HG02571 (cell line): ENCODE data around the gene SENP7.
"Not testable (repeated sequence)": the region's sequence is repeated elsewhere in the genome, so short reads cannot be mapped to it uniquely, and the experiment has no call there.

Experiments used
- ATAC-seq: cut with Tn5 transposase; IDR thresholded peaks from one replicate; pipeline ENCODE4 v1.9.1; 2021; ENCODE audit warnings: mild to moderate bottlenecking, moderate library complexity; ENCODE audit not compliant: unreplicated experiment

Gene SENP7, protein sequence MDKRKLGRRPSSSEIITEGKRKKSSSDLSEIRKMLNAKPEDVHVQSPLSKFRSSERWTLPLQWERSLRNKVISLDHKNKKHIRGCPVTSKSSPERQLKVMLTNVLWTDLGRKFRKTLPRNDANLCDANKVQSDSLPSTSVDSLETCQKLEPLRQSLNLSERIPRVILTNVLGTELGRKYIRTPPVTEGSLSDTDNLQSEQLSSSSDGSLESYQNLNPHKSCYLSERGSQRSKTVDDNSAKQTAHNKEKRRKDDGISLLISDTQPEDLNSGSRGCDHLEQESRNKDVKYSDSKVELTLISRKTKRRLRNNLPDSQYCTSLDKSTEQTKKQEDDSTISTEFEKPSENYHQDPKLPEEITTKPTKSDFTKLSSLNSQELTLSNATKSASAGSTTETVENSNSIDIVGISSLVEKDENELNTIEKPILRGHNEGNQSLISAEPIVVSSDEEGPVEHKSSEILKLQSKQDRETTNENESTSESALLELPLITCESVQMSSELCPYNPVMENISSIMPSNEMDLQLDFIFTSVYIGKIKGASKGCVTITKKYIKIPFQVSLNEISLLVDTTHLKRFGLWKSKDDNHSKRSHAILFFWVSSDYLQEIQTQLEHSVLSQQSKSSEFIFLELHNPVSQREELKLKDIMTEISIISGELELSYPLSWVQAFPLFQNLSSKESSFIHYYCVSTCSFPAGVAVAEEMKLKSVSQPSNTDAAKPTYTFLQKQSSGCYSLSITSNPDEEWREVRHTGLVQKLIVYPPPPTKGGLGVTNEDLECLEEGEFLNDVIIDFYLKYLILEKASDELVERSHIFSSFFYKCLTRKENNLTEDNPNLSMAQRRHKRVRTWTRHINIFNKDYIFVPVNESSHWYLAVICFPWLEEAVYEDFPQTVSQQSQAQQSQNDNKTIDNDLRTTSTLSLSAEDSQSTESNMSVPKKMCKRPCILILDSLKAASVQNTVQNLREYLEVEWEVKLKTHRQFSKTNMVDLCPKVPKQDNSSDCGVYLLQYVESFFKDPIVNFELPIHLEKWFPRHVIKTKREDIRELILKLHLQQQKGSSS

DNA sequence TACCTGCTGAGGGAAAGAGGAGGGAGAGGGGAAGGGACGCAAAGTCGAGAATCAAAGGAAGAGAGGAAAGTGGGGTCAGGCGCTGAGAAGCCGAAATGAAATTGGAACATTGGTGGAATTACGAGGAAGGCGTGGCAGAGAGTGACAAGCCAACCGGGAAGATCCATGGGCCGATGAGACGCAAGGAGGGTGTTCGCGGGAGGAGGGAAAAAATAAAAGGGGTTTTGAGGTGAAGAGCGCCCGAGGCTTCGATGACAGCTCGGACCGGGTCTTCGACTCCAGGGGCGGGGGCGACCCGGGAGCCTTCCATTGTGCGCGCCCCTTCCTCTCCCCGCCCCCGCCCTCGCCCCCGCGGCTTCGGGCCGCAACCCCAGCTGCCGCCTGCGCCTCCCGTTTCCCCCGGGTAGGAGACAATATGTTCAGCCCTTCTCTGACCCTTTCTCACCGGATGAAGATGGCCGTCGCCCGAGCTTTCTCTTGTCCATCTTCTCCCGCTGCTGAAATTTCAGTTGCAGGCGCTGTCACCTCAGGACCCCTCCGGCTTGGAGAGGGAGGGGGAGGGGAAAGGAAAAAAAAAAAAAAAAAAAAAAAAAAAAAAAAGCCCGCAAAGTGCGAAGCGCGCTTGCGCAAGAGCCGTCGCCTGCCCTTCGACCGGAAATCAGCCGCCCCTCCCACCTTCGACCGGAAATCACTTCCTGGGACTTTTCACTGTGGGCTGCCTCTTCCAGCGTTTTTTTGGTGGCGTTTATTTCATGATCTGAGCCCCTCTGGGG lies at the start of gene SENP7:
Gene SENP7 (minus strand): TSS at position 567 of the 773 bp plus-strand sequence. CDS start 82 bp downstream, at position 485.
- ATAC-seq, result peak; percentile 57

DNA sequence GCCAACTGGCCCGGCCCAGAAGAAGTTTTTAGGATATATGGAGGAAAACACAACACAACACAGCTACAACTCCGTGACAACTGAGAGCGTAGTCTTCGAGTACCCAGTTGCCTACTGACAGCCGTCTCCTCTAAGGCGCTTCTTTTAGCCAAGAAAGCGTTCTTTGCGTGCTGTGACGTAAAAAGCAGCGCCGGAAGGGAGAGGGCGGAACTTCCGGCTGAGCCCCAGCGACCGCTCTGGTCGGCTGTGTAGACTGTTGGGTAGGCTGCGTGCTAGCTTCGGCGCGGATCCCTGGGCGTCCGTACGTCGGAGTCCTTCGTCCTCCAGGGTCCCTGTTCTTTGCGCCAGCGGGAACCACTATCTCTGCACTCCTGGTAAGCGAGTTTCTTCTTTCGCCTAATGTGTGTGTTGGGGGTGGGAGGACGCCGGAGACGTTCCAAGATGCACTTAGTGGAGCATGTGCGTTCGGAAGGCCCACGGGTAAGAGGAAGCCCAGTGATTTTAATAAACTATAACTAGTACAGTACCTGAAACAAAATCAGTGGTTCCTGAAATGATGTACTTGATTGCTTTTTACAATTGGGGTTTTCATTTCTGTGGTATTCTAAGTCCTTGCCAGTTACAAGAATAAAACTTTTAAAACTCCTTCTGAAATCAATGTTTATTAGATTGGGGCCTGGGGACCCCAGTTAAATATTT lies 48.8 kb upstream of the SENP7 start, which contains the start of gene TRMT10C:
Gene TRMT10C (plus strand): TSS at position 239 of the 699 bp plus-strand sequence. CDS start 2,914 bp downstream, outside the sequence.
- peak; percentile 100 for ATAC-seq

DNA sequence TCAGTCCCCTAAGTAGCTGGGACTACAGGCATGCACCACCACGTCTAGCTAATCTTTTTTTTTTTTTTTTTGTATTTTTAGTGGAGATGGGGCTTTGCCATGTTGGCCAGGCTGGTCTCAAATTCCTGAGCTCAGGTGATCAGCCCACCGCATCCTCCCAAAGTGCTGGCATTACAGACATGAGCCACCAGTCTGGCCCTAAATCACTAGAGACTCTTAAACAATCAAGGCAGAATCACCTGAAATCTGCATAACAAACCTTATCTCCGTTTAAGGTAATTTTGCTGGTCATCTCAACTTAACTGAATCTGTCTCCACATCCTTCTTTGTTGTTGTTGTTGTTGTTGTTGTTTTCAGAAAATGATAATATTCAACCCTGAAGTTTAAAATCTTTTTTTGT lies 43.1 kb upstream of the SENP7 start:
- no peak for ATAC-seq

DNA sequence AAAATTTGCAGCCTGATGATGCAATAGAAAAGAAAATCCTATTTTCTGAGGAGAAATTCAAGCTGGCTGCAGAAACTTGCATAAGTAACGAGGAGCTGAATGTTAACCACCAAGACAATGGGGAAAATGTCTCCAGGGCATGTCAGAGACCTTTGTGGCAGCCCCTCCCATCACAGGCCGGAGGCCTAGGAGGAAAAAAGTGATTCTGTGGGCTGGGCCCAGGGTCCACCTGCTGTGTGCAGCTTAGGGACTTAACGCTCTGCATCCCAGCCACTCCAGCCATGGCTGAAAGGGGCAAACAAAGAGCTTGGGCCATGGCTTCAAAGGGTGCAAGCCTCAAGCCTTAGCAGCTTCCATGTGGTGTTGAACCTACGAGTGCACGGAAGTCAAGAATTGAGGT lies 40.4 kb upstream of the SENP7 start:
- not testable (repeated sequence) for ATAC-seq

DNA sequence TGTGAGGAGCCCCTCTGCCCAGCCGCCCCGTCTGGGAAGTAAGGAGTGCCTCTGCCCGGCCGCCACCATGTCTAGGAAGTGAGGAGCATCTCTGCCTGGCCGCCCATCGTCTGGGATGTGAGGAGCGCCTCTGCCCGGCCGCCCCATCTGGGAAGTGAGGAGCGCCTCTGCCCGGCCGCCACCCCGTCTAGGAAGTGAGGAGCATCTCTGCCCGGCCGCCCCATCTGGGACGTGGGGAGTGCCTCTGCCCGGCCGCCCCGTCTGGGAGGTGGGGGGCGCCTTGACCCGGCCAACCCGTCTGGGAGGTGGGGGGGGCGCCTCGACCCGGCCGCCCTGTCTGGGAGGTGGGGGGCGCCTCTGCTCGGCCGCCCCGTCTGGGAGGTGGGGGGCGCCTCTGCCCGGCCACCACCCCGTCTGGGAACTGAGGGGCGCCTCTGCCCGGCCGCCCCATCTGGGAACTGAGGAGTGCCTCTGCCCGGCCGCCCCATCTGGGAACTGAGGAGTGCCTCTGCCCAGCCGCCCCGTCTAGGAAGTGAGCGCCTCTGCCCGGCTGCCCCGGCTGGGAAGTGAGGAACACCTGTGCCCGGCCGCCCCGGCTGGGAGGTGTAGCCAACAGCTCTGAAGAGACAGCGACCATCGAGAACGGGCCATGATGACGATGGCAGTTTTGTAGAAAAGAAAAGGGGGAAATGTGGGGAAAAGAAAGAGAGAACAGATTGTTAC lies 38.5 kb upstream of the SENP7 start:
- ATAC-seq, result not testable (repeated sequence)

DNA sequence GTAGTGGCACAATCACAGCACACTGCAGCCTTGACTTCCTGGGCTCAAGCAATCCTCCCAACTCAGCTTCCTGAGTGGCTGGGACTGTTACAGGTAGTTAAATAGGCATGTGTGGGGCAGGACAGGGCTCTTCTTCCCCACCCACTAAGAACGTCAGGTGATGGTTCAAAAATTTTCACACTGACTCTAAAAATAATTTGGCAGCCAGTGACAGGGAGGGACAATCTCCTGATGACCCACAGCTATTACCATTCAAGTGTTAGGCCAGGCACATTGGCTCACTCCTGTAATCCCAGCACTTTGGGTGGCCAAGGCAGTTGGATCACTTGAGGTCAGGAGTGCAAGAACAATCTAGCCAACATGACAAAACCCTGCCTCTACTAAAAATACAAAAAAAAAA lies 36.5 kb upstream of the SENP7 start:
- ATAC-seq, result no peak

DNA sequence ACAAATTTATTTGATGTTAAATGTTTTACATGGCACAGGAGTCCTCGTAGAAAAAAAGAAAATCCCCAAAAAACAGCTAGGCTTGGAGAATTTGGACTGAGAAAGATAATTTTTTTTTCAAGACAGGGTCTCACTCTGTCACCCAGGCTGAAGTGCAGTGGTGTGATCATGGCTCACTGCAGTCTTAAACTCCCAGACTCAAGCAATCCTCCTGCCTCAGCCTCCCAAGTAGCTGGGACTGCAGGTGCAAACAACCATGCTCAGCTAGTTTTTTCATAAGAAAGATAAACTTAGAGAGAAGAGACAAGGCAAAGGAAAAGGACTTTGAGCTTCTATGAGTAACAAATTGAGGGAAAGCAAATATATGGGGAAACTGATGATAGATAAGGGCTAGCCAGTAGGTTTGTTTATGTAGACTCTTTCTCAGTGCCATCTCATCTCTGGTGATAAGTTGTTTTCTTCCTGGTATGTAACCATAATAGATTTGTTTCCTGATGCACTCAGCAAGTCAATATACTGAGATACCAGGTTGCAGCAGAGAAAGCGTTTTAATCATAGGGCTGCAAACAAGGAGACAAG lies 35.6 kb upstream of the SENP7 start:
- ATAC-seq, result no peak

DNA sequence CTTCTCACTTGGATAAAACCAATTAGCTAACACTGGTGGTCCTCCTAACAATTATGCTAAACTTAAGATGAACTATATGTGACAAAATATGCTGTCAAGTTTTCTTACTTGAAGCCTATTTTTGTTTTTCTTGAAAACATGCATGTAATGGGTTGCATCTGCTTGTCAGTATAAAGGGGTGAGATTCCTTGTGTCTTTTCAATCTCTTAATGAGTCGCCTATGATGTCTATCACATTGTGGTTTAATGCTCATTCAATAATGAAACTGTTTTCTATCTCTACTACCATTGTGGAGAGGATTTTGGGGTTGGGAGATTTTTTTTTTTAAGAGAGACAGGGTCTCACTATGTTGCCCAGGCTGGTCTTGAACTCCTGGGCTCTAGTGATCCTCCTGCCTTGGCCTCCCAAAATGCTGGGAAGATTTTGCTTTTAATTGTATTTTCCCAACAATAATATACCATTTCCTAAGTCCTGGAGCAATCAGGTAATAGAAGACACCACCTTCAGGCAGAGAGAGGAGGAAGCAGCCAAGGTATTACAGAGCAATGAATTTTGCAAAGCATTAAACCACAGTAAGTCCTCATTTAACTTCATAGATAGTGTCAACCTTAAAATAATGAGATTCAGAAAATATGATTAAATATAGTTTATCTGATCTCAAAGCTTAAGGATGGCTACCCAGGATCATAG lies 31.3 kb upstream of the SENP7 start:
- no peak for ATAC-seq

DNA sequence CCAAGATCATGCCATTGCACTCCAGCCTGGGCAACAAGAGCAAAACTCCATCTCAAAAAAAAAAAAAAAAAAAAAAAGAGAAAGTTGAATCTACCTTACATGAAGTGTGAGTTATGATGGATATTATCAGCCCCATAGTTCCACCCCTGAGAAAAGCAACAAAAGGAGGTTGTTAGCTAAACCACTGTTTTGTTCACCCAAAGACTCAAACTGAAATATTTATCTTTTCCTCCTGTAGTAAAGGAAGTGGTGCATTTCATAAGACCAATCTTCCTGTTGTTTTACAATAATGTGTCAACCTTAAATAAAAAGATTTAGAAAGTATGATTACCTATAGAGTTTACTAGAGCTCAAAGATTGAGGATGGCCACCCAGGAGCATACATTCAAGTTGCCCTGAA lies 29.9 kb upstream of the SENP7 start:
- no peak for ATAC-seq

DNA sequence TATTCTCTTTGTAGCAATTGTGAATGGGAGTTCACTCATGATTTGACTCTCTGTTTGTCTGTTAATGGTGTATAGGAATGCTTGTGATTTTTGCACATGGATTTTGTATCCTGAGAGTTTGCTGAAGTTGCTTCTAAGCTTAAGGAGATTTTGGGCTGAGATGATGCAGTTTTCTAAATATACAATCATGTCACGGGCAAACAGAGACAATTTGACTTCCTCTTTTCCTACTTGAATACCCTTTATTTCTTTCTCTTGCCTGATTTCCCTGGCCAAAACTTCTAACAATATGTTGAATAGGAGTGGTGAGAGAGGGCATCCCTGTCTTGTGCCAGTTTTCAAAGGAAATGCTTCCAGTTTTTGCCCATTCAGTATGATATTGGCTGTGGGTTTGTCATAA lies 23.9 kb upstream of the SENP7 start:
- not testable (repeated sequence) for ATAC-seq

DNA sequence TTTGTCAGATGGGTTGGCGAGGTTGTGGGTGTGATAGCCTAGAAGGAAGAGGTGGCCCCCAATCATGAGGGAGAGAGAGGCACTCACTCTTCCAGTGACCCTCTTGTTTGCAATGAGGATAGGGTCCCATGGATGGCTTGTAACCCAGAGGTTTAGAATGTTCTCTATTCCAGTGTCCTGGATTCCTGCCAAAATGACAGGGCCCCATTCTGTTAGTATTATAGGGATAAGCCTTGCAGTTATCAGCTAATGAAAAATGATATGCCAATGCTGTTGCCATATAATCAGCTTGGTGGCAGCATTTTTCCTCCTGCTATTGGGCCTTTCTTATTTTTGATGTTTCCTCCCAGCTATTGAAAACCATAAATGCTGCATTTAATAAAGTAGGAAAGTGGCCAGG lies 23.3 kb upstream of the SENP7 start:
- ATAC-seq, result no peak

DNA sequence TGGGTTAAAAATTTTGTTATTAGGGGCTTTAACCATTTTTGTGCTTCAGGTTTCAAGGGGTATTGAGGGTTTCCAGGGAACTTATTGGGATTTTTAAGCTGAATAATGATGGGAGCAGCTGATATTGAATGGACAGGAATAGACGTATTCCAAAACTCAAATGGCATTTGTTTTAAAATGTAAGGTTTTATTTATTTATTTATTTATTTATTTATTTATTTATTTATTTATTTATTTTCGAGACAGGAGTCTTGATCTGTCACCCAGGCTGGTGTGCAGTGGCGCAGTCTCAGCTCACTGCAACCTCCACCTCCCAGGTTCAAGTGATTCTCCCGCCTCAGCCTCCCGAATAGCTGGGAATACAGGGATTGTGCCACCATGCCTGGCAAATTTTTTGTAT lies 22.2 kb upstream of the SENP7 start:
- no peak for ATAC-seq

DNA sequence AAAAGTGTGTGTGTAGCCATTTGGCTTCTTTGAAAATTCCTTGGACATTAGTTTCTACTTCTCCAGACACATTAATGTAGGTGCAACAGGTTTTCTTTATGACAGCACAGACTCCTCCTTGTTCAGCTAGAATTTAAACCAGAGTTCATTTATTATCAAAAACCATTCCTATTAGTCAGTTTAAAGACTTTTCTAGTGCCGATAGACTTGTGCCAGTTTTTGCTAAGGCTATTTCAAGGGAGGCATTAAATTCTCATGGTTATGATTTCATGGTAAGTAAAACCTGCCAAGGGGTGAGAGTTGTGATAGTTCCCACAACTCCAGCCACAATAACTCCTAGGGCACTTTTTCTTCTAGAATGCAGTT lies 20.6 kb upstream of the SENP7 start:
- no peak for ATAC-seq

DNA sequence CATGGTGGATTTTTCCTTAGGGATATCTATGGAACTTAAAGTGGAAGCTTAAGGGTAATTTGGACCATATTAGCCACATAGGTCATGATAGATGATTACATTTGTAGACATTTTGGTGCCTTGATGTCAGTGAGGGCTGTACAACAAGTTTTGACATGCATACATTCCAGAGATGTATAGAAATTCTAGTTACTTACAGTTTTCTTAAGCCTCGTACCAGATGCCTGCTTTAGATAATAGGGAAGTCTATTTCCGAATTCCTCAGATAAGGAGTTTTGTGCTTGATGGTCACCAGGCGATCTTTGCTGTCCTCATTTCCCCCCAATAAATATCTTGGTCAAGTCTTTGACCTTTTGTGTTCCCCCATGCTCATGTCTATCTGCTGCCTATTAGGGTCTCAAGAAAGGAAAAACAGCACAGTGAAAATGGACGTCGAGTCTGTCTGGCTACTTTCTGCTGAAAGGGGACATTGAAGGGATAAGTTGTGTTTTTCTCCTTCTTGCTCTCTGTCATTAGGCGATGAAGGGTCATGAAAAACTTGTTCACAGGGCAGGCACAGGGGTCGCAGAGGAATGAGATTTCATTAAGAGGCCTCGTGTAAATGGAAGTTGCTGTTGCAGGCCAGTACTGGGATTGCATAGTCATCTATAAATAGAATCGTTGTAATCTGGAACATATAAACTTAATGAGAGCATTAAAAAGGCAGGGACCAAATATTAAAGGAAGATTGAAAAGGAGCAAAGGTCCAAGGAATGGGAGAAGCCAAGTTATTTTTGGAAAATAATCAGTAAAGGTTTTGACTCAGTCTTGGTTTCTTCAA lies 20.0 kb upstream of the SENP7 start:
- no peak for ATAC-seq

DNA sequence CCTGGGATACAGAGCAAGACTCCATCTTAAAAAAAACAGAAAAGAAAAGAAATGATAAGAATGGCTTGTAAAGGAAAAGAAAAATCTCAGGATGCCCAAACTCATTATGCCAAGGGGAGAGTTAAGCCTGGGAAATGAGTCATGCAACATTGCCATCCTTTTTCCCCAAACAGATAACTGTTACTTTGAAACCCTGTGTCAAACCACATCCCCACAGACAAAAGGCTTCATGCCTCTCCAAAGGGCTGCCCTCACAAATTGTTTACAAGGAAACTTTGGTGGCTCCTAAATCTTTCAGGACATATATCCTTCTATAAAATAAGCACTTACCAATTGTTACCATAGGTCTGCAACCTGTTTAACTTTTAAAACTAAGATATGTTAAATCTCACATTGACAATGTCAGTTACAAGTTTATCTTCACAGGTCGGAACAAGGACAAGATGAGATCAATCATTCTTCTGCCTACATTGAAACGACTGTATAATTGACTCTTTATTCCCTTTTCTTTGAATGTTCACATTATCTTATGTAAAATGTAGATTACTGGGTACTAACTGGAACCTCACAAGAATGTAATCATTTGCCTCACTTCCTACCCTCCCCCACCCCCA lies 18.6 kb upstream of the SENP7 start:
- no peak for ATAC-seq

DNA sequence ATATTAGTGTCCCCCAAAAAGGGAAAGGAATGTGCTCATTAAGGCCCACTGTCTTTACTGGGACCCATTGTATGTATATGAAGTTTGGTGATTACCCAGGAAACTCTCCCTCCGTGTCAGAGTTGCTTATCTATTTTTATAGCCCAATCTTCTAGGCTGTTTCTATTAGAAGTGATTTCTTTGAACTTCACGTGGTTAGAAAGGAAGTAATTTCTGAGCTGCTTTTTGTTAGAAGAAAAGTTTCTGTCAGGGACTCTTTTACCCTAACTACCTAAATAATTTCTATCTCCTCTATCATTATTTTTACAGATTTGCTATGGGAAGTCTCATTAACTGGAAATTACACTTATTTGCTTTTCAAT lies 17.7 kb upstream of the SENP7 start:
- no peak for ATAC-seq
